Transverse colon (tissue), 4 donors: ENCODE data around the gene WDFY3.

ENCODE experiments used
- CTCF ChIP-seq, 5 experiments: fragments of 200-600 bp in 3 of 5; fragments of 450-650 bp in 2 of 5; sonication (generic) in 3 of 5; IDR thresholded peaks; 1 replicate in 2 of 5; 2 replicates in 3 of 5; pipeline ENCODE4 v1.5.1; 2016 to 2017; ENCODE audit warnings: antibody characterized with exemption in 5 of 5, inconsistent platforms in 3 of 5, mild to moderate bottlenecking in 2 of 5, moderate library complexity in 1 of 5
- POLR2A ChIP-seq: fragments of 450-650 bp; IDR thresholded peaks from one replicate; pipeline ENCODE4 v1.6.1; 2016; ENCODE audit warnings: antibody characterized with exemption, mild to moderate bottlenecking, moderate library complexity
- POLR2AphosphoS5 ChIP-seq, 3 donors: sonication (generic); formaldehyde crosslinking; IDR thresholded peaks; one replicate each; pipeline ENCODE4 v1.6.1; 2016; ENCODE audit warnings: antibody characterized with exemption in 3 of 3

- TF ChIP-seq CTCF (IDR thresholded peaks at IDR 0.05): no peak
- TF ChIP-seq POLR2A: no peak
- TF ChIP-seq POLR2AphosphoS5 (IDR thresholded peaks at IDR 0.05): no peak
Measured at GRCh38 chr4:84652478-84652877, 314.0 kb downstream of the WDFY3 start.
